Activated naive CD8-positive, alpha-beta T cell treated with anti-CD3 and anti-CD28 coated beads, Interleukin-2, amount 50 U/mL, for 24 hours (primary cell): ENCODE results near the gene CDC14B.
A peak's percentile ranks its signal among the peaks of the same experiment; 100 is the strongest.

Experiments used
- ATAC-seq: fragments of 150-1000 bp; cut with Tn5 transposase; one replicate; pipeline ENCODE4 v1.10.0; 2021
- DNase-seq: peaks from one replicate; pipeline ENCODE4 v3.0.0; 2021
- H3K27ac Mint-ChIP-seq: one replicate; pipeline ENCODE4 v1.8.0; 2021; ENCODE audit warnings: mild to moderate bottlenecking, mixed read lengths
- H3K27me3 Mint-ChIP-seq: one replicate; pipeline ENCODE4 v1.8.0; 2021; ENCODE audit warnings: mixed read lengths
- H3K36me3 Mint-ChIP-seq: one replicate; pipeline ENCODE4 v1.8.0; 2021; ENCODE audit warnings: low read depth, mixed read lengths
- H3K4me1 Mint-ChIP-seq: one replicate; pipeline ENCODE4 v1.8.0; 2021; ENCODE audit warnings: mixed read lengths
- H3K4me3 Mint-ChIP-seq: one replicate; pipeline ENCODE4 v1.8.0; 2021; ENCODE audit warnings: mild to moderate bottlenecking, moderate library complexity, mixed read lengths
- H3K9me3 Mint-ChIP-seq: one replicate; pipeline ENCODE4 v1.8.0; 2021; ENCODE audit warnings: mixed read lengths

The CDC14B gene

DNA sequence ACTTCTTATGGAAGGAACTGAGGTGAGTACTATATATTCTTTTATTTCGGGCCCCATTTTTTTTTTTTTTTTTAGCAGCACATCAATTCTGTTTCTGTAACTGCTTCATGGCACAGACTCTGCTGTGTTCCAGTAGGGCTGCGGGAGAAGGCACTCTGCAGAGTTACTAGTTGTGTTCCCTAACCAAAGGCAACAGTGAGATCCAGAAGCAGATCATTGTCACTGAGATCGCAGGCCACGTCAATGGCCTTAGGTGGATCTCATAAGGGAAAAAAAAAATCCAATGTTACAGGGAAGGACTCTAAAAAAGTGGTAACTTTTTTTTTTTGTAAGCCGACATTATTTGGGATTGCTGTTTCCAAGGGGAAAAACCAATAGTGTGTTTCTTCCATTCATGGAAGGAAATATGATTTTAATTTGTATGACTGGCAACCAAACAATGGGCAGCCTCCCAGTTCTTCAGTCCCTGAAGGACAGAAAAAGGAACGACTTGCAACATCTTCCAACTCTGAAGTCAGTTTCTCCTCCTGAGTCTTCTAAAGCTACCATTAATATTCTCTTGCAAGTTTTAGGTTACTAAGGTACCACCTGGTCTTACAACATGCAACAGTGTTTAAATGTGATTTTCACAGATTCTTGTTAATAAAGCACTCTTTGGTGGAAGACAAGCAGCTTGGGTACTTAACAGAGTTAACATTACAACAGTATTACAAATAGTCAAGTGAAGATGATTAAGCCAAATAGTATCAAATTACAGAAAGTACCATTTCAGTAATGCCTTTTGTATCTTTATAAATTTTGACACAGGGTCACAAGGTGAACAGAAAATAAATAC, 116.9 kb downstream of the CDC14B start:
- ATAC-seq (no peak), DNase-seq (no peak)
- Mint-ChIP-seq H3K4me3 (no peak overlapping the region), H3K27me3 (no peaks in the 10 kb centered on the region), H3K36me3 (no peaks in the 10 kb centered on the region), H3K4me1 (no peaks in the 10 kb centered on the region), H3K27ac (no peak overlapping the region), H3K9me3 (no peaks in the 10 kb centered on the region)

DNA sequence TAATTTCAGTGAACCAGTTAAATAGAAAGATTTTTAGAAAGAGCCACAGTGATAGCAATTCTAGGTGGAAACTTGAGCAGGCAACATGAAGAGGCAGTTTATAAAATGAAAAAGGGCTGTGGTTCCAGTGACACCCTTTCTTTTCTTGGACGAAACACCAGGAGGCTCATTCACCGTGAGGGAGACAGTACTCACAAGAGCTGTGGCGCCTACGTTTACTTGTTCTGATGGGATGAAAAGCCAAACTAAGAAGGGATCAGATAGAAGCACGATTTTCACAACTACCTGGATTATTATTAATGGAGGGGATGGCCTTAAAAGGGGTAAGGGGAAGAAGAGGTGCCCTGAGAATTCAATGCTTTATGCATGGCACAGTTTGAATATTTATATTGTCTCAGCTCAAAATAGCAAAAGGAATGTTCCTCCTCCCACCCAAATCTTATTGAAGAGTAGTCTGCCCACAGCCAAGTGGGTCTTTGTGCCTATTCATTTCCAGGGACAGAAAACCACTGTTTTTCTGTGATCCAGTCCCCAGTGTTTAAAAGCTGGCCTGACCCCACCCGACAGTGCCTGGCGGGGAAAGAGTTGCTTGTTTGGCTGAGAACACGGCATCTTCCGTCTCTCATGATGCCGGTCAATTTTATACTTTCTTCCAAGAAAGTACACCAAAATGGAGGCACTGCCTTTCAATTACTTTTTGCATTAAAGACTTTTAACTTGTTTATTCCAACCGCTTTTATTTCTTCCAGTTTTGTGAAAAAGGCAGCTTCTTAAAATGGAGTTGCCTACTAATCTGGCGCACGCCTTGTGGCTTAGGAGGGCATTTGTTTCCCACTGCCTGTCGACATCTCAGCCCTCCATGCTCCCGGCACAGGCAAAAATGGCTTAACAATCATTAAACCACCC, 117.8 kb downstream of the CDC14B start:
- H3K9me3 Mint-ChIP-seq, result no peaks in the 10 kb centered on the region
- H3K36me3 Mint-ChIP-seq, result no peaks in the 10 kb centered on the region
- no peaks in the 10 kb centered on the region for H3K27me3 Mint-ChIP-seq
- H3K4me3 Mint-ChIP-seq, result no peak overlapping the region
- H3K27ac Mint-ChIP-seq, result no peak overlapping the region
- H3K4me1 Mint-ChIP-seq, result no peaks in the 10 kb centered on the region
- DNase-seq (no peak), ATAC-seq (no peak)

DNA sequence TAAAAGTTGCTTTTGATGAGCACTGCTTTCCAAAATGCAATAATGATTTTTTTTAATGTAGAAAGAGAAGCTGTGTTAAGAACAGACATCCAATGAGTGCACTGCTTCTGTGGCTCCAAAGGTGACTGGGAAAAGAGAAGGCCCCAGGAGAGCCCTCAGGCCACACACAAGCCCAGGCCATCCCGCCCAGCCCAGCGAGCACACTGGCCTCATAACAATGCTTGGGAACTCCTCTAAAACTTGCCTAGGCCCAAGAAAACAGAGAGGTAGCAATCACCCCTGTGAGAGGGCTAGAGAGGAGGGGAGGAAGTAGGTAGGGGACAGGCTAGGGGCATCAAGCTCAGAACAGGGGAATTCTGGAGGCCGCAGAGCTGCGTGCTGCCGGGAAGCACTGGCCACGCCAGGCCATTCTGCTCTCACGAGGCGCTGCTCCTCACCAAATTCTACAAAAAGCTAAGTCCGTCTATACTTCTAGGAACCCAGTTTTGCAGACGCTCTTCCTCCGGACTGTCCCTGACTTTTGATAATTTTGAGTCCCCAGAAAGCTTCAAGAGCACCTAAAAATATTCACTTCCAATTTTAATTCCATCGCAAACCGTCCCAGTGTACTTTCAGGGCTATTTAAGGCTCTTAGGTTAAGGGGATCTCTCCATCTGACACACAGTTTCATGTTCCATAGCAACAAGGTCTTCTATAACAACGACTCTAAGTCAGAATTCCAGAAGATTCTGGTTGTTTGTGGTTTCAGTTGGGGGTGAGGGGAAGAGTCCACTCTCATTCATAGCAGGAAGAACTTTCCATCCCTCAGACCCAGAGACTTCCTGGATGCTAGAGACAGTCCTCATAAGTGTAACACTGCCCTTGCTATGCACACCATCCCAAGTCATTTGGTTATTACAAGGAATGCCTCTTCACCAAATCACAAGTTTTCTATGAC, 118.7 kb downstream of the CDC14B start:
- no peak overlapping the region for H3K27ac Mint-ChIP-seq

DNA sequence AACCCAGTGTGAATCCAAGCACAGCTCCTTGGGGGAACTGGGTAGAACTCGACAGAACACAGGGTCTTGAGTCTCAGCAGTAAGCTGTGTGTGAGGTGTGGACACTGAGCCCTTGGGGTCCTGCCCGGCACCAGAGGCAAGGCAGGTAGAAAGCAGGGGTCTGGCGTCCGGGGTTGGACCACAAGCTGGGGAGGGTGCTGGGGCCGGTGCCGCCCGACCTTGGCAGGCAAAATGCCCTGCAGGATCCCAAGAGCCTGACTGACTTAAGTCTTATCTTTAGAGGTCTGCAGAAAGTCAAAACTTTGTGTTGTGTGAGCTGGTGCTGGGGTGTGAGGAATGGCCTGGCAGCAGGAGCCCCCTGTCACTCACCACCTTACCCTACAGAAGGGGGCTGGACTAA, 120.4 kb downstream of the CDC14B start:
- no peaks in the 10 kb centered on the region for H3K27me3 Mint-ChIP-seq
- ATAC-seq (no peak), DNase-seq (no peak)
- H3K27ac Mint-ChIP-seq, result no peak overlapping the region
- H3K4me1 Mint-ChIP-seq, result no peaks in the 10 kb centered on the region
- no peak overlapping the region for H3K4me3 Mint-ChIP-seq
- H3K9me3 Mint-ChIP-seq, result no peaks in the 10 kb centered on the region
- H3K36me3 Mint-ChIP-seq, result no peaks in the 10 kb centered on the region

More for the DNA sequence above, 118.7 kb downstream of the CDC14B start:
- no peaks in the 10 kb centered on the region for H3K9me3 Mint-ChIP-seq
- DNase-seq (no peak), ATAC-seq (no peak)
- no peaks in the 10 kb centered on the region for H3K36me3 Mint-ChIP-seq
- H3K4me1 Mint-ChIP-seq, result no peaks in the 10 kb centered on the region
- H3K4me3 Mint-ChIP-seq, result no peak overlapping the region
- H3K27me3 Mint-ChIP-seq, result no peaks in the 10 kb centered on the region

DNA sequence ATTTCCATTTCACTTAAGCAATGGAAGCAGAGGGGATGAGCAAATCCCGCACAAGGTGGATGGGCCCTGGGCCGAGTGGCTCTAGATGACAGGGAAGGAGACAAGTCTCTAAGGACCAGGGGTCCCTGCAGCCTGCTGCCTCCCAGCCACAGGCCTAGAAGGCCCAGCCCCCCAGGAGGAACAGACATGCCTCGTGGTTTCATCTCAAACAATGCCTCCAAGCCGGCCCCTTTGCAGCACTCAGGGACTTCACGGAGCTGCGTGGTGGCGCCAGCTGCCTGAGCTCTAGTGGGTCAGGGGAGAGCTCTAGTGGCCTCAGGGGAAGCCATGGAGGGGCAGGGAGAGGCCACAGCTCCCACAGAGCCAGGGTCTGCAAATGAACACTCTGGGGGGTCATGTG, 120.8 kb downstream of the CDC14B start:
- DNase-seq, result no peak
- no peak overlapping the region for H3K27ac Mint-ChIP-seq
- no peaks in the 10 kb centered on the region for H3K36me3 Mint-ChIP-seq
- H3K9me3 Mint-ChIP-seq, result no peaks in the 10 kb centered on the region
- no peak for ATAC-seq
- H3K4me1 Mint-ChIP-seq, result no peaks in the 10 kb centered on the region
- no peak overlapping the region for H3K4me3 Mint-ChIP-seq
- no peaks in the 10 kb centered on the region for H3K27me3 Mint-ChIP-seq

DNA sequence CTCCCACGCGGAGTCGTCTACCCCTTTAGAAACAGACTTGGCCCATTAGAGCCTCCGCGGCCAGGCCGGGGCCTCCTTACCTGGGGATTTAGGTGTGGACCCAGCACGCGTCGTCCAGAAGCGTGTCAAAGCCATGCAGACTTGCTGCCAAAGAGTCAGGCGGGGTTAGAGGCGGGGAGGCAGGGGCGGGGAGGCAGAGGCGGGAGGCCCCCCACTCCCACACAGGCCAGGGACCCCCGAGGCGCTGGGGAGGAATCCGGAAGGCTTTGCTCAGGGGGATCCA, 122.6 kb downstream of the CDC14B start:
- ATAC-seq, result no peak

DNA sequence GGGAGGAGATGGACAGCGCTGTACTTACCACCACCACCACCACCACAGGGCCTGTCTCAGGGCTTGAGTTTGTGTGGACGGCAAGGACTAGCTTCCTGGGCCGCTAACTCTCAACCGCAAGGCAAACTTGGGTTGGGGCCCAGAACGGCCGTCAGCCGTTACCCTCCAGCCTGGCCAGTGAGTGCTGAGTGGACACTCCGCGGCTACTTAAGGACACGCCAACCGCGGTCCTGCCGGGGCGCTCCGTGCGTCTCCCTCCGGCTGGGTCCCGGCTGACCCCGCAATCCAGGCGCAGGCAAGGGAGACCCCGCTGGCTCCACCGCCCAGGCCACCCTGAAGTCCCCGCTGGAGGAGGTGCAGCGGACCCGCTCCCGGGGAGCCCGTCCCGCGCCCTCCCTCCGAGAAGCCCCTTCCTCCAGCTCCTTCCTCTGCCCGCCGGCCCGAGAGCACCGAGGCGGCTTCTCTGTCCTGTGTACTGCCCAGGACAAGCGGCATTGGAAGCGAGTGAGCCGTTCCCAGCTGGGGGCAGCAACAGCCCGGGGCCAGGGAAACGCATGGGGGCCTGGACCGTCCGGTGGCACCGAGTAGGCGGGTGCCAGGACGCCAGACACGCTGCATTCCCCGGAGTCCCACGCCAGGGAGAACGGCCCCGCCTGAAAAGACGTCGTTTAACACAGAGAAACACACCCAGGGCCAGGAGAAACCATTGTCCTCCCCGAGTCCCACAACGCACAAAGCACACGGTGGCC, 123.1 kb downstream of the CDC14B start:
- peaks cover 4% of the 10 kb centered on the region for H3K4me1 Mint-ChIP-seq
- ATAC-seq (no peak), DNase-seq (no peak)
- no peaks in the 10 kb centered on the region for H3K9me3 Mint-ChIP-seq
- H3K27ac Mint-ChIP-seq, result no peak overlapping the region
- peaks cover 6% of the 10 kb centered on the region for H3K36me3 Mint-ChIP-seq
- no peak overlapping the region for H3K4me3 Mint-ChIP-seq
- H3K27me3 Mint-ChIP-seq, result no peaks in the 10 kb centered on the region

More for the DNA sequence above, 122.6 kb downstream of the CDC14B start:
- no peak for DNase-seq
- H3K9me3 Mint-ChIP-seq, result no peaks in the 10 kb centered on the region
- no peaks in the 10 kb centered on the region for H3K4me1 Mint-ChIP-seq
- H3K36me3 Mint-ChIP-seq, result peaks cover 3% of the 10 kb centered on the region
- no peaks in the 10 kb centered on the region for H3K27me3 Mint-ChIP-seq
- no peak overlapping the region for H3K27ac Mint-ChIP-seq
- no peak overlapping the region for H3K4me3 Mint-ChIP-seq

DNA sequence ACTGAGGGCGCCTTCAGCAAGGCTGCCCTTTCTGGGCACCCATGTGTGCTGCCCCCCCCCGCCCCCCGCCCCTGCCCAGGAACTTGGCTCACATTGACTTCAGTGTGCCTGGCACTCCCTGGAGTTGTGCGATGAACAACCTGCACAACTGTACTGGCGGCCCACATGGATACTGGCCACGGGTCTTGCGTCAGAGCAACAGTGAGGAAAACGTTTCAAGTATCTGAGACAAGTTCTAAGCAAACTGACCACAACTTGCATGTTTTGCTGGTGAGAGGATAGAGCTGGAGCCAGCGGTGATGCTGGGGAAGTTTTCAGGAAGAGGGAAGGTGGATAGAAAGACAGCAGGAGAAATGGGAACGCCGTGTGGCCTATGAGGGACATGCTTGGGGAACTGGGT, 124.3 kb downstream of the CDC14B start:
- H3K4me1 Mint-ChIP-seq, result peaks cover 11% of the 10 kb centered on the region
- no peak overlapping the region for H3K27ac Mint-ChIP-seq
- no peaks in the 10 kb centered on the region for H3K27me3 Mint-ChIP-seq
- no peak for DNase-seq
- peaks cover 7% of the 10 kb centered on the region for H3K36me3 Mint-ChIP-seq
- H3K4me3 Mint-ChIP-seq, result no peak overlapping the region
- ATAC-seq, result no peak
- no peaks in the 10 kb centered on the region for H3K9me3 Mint-ChIP-seq

DNA sequence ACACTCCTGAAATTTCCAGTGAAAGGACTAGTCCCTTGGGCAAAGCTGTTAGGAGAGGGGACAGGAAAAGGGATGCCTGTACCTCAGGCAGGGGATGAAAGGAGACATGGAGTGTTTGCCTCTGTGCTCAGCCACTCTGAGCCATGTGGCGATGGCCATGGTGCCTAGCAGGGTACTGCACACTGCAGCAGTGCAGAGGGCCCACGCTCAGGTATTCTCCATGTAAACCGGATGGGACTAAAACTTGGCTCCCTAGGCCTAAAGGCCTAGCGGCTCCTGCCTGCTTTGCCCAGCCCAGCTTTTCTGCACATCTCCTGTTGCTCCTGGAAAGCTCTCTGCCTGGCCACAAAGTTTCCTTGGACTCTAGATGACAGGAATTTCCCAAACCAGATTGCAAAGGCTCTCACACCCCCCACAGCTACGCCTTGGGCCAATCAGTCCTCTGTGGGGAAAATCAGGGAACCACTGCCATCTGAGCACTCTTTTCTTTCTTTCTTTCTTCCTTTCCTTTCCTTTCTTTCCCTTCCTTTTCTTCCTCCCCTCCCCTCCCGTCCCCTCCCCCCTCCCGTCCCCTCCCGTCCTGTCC, 125.3 kb downstream of the CDC14B start:
- Mint-ChIP-seq H3K4me1 (peaks cover 11% of the 10 kb centered on the region), H3K9me3 (no peaks in the 10 kb centered on the region), H3K27me3 (no peaks in the 10 kb centered on the region), H3K27ac (no peak overlapping the region), H3K4me3 (no peak overlapping the region), H3K36me3 (peaks cover 13% of the 10 kb centered on the region)
- DNase-seq (no peak), ATAC-seq (no peak)

DNA sequence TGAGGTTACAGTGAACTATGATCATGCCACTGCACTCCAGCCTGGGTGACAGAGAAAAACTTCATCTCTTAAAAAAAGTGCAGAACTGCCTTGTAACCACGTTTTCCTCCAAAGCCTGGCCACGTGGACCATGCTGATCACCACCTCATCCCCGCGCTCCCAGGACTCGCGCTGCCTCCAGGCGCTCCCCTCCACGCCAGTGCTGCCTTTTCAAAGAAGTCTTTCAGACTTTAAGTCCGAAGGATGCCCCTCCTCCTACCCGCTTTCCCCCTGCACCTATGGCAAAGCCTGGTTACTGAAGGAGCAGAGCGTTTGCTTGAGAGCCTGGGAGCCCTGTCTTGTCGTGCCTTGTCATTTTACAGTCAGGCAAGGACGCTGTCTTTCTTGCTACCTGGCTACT, 125.9 kb downstream of the CDC14B start:
- no peak overlapping the region for H3K4me3 Mint-ChIP-seq
- ATAC-seq, result no peak
- no peaks in the 10 kb centered on the region for H3K27me3 Mint-ChIP-seq
- no peak for DNase-seq
- H3K9me3 Mint-ChIP-seq, result no peaks in the 10 kb centered on the region
- peaks cover 14% of the 10 kb centered on the region for H3K36me3 Mint-ChIP-seq
- no peak overlapping the region for H3K27ac Mint-ChIP-seq
- H3K4me1 Mint-ChIP-seq, result peaks cover 11% of the 10 kb centered on the region

DNA sequence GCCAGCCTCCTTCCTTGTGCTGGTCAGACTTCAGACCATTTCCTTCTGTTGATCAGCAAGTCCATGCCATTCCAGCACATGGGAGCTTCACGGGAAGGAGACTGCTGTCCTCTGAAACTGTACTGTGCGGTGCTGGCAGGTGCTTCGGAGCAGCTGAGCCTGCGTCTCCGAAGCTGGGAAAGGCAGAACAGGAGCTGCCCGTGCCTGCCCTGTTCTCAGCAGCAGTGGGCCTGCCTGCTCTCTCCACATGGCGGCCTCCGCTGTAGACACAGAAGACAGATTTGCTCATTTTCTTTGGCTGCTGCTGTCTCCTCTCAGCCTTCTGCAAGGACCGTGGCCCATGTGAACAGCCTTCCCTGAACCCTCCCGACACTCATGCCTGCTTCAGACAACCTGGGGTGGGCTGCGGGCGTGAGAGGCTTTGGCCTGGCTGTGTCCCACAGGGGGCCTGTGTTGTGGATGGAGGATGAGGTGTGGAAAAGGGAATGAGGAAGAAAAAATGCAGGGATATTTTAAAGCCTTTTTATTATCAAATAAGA, 126.6 kb downstream of the CDC14B start:
- H3K4me3 Mint-ChIP-seq, result no peak overlapping the region
- DNase-seq (no peak), ATAC-seq (no peak)
- no peaks in the 10 kb centered on the region for H3K27me3 Mint-ChIP-seq
- peaks cover 14% of the 10 kb centered on the region for H3K36me3 Mint-ChIP-seq
- no peak overlapping the region for H3K27ac Mint-ChIP-seq
- H3K9me3 Mint-ChIP-seq, result no peaks in the 10 kb centered on the region
- peaks cover 11% of the 10 kb centered on the region for H3K4me1 Mint-ChIP-seq

DNA sequence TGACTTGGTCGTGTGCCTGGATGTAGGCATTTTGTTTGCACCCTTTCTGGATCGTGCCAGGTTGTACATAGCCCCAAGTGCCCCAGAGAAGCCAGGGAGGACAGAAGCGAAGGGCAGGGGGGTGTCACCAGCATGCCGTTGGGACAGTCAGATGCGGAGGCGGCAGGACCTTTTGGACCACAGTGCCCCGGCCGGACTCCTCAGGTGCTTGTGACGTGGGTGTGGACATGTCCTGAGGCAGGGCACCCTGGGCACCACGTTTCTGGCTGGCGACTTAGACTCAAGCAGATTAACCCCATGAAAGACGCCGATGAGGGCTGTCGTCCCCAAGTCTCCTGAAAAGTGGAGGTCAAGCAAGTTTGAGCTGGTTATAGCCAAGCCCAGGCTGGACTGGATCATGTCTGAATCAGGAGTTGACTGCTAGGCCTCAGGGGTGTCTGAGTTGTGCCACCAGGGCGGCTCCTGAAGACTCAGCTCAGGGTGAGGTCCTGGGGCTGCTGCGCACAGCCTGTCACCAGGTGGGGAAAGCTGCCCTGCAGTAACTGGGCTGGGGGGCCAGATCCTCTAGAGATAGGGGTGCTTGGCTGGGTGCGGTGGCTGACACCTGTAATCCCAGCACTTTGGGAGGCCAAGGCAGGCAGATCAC, 127.6 kb downstream of the CDC14B start:
- Mint-ChIP-seq H3K36me3 (peaks cover 17% of the 10 kb centered on the region), H3K27ac (peak overlapping the region; percentile 87), H3K9me3 (no peaks in the 10 kb centered on the region), H3K4me3 (peak overlapping the region; percentile 48), H3K4me1 (peaks cover 11% of the 10 kb centered on the region), H3K27me3 (no peaks in the 10 kb centered on the region)
- ATAC-seq (no peak), DNase-seq (no peak)
